ENCODE measurements around the gene MAGEA11.
"Not testable (repeated sequence)": the region's sequence is repeated elsewhere in the genome, so short reads cannot be mapped to it uniquely, and the experiment has no call there.

GRCh38 chrX:149723583-149724118 is 11.8 kb downstream of the MAGEA11 start:
- TF ChIP-seq CTCF (conservative IDR thresholded peaks at IDR 0.05; ENCODE audit: low read depth in 2 of 2); EZH2 (IDR thresholded peaks at IDR 0.05; ENCODE audit: low read depth, unreplicated experiment); POLR2AphosphoS5 (IDR thresholded peaks at IDR 0.05; ENCODE audit: low read depth); REST (IDR thresholded peaks at IDR 0.05; ENCODE audit: unreplicated experiment): not testable (repeated sequence)

Measured in GM23338 (cell line).